A673 (cell line): Measurements from ENCODE around the gene FDX1. TPM values are rescaled to one million over a fixed set of nuclear protein-coding genes. Genes with fewer than 3 reads are reported as not detected.

Experiments used
- BruUV-seq: library from RNA; stranded (reverse); fragments of 400-500 nt; replicated peaks from 2 replicates; lab custom pipeline; 2021; lab: Mats Ljungman, UMichigan
- CTCF ChIA-PET: fragments of 300-600 bp; sonication (Branson Sonifier 250); formaldehyde crosslinking; loops from one replicate; lab custom pipeline; 2022; ENCODE audit warnings: antibody characterized with exemption; lab: Charles Lee
- POLR2A ChIA-PET: fragments of 300-600 bp; sonication (Branson Sonifier 250); formaldehyde crosslinking; loops from one replicate; lab custom pipeline; 2022; ENCODE audit warnings: antibody characterized with exemption; ENCODE audit not compliant: low non-redundant PET; lab: Charles Lee
- DNase-seq: peaks from one replicate; pipeline ENCODE4 v3.0.0-alpha.2; 2015; ENCODE audit warnings: low spot score
- H3K27ac ChIP-seq: fragments of 200-600 bp; sonication (generic); 2 replicates; pipeline ENCODE4 v1.5.1; 2016; ENCODE audit warnings: mixed run types, low read depth, mild to moderate bottlenecking, mixed read lengths, antibody characterized with exemption, low read length; ENCODE audit not compliant: poor library complexity, severe bottlenecking
- H3K27me3 ChIP-seq: fragments of 200-600 bp; sonication (generic); replicated peaks from 2 replicates; pipeline ENCODE4 v1.6.1; 2017; ENCODE audit warnings: mixed run types, low read depth, mild to moderate bottlenecking, mixed read lengths, antibody characterized with exemption, low read length; ENCODE audit not compliant: insufficient read depth, poor library complexity
- H3K36me3 ChIP-seq: fragments of 200-600 bp; sonication (generic); 2 replicates; pipeline ENCODE4 v1.6.1; 2016; ENCODE audit warnings: mixed run types, mild to moderate bottlenecking, mixed read lengths, antibody characterized with exemption, low read length; ENCODE audit not compliant: insufficient read depth, poor library complexity, severe bottlenecking
- H3K4me1 ChIP-seq: fragments of 200-600 bp; sonication (generic); 2 replicates; pipeline ENCODE4 v1.6.1; 2017; ENCODE audit warnings: mixed run types, mild to moderate bottlenecking, mixed read lengths, antibody characterized with exemption, low read length; ENCODE audit not compliant: insufficient read depth, poor library complexity, severe bottlenecking
- H3K4me3 ChIP-seq: fragments of 200-600 bp; sonication (generic); 2 replicates; pipeline ENCODE4 v1.5.1; 2016; ENCODE audit warnings: low read depth, mixed run types, mild to moderate bottlenecking, mixed read lengths, low read length; ENCODE audit not compliant: poor library complexity, severe bottlenecking
- H3K9me3 ChIP-seq: fragments of 200-600 bp; sonication (generic); 2 replicates; pipeline ENCODE4 v1.6.1; 2016; ENCODE audit warnings: mixed run types, low read depth, mild to moderate bottlenecking, mixed read lengths, antibody characterized with exemption, low read length; ENCODE audit not compliant: poor library complexity, severe bottlenecking
- CTCF ChIP-seq: fragments of 300-800, 200-600 bp; sonication (generic); conservative IDR thresholded peaks from 2 replicates; pipeline ENCODE4 v1.5.1; 2017; ENCODE audit warnings: low read depth, mild to moderate bottlenecking, antibody characterized with exemption, low read length, moderate library complexity, mixed read lengths
- EZH2 ChIP-seq: fragments of 200-600 bp; sonication (generic); IDR thresholded peaks from 2 replicates; pipeline ENCODE4 v1.6.1; 2017; ENCODE audit warnings: borderline replicate concordance, low read depth, mild to moderate bottlenecking, mixed read lengths, antibody characterized with exemption, low read length; ENCODE audit not compliant: poor library complexity, severe bottlenecking
- intact Hi-C: fragments of 100-400 bp; cut with micrococcal nuclease; formaldehyde crosslinking; loops from one replicate; pipeline ENCODE4 v1.10.0; 2022; ENCODE audit not compliant: unreplicated experiment
- total RNA-seq: library from RNA; stranded (reverse); gene quantifications from 2 replicates; pipeline ENCODE4 v1.2.3, GENCODE V29; 2021

The FDX1 gene
- total RNA-seq, 1 experiment from 2014 or later = 62.3 TPM

GRCh38 chr11:110488446-110488845 lies 58.7 kb downstream of the FDX1 start:
- no peak for TF ChIP-seq CTCF
- TF ChIP-seq EZH2 = no peak
- no peak for DNase-seq
- Histone ChIP-seq H3K4me3 (no peak overlapping the region), H3K27ac (no peak overlapping the region), H3K27me3 (no peaks in the 10 kb centered on the region), H3K4me1 (no peaks in the 10 kb centered on the region), H3K36me3 (no peaks in the 10 kb centered on the region), H3K9me3 (no peaks in the 10 kb centered on the region)
- ChIA-PET POLR2A (no interaction called here), CTCF (no interaction called here)
- no TSS peak for BruUV-seq
- intact Hi-C loops = no loop called here

- no peak overlapping the region for H3K27ac ChIP-seq
- no peaks in the 10 kb centered on the region for H3K4me1 ChIP-seq
- no TSS peak for BruUV-seq
- CTCF ChIA-PET = interaction anchor here (0.6 to 0.7 kb wide), 2 partner anchors 26 to 290 kb away, joined by 3 to 4 read pairs; no protein-coding TSS in a partner anchor
- H3K4me3 ChIP-seq = no peak overlapping the region
- no peak for TF ChIP-seq EZH2
- no peak for TF ChIP-seq CTCF
- no peak for DNase-seq
- no peaks in the 10 kb centered on the region for H3K9me3 ChIP-seq
- POLR2A ChIA-PET = interaction anchor here (0.6 kb wide), 1 partner anchor 732 kb away, joined by 4 read pairs; no protein-coding TSS in a partner anchor
- no peaks in the 10 kb centered on the region for H3K36me3 ChIP-seq
- intact Hi-C loops = no loop called here
- no peaks in the 10 kb centered on the region for H3K27me3 ChIP-seq
Observed at GRCh38 chr11:110490886-110491285, 61.1 kb downstream of the FDX1 start.

- no TSS peak for BruUV-seq
- Histone ChIP-seq H3K4me3 (no peak overlapping the region), H3K9me3 (no peaks in the 10 kb centered on the region), H3K27me3 (no peaks in the 10 kb centered on the region), H3K27ac (no peak overlapping the region), H3K36me3 (no peaks in the 10 kb centered on the region), H3K4me1 (no peaks in the 10 kb centered on the region)
- ChIA-PET CTCF (interaction anchor here (0.7 kb wide), 1 partner anchor 291 kb away, joined by 4 read pairs; no protein-coding TSS in a partner anchor), POLR2A (interaction anchor here (0.6 kb wide), 1 partner anchor 731 kb away, joined by 4 read pairs; no protein-coding TSS in a partner anchor)
- DNase-seq = no peak
- intact Hi-C loops = no loop called here
- TF ChIP-seq CTCF (no peak), EZH2 (no peak)
Observed at GRCh38 chr11:110491577-110492320, 62.0 kb downstream of the FDX1 start.
